ENCODE measurements around the gene RBFA.

- no peak for TF ChIP-seq POLR2A (IDR thresholded peaks at IDR 0.05)
- TF ChIP-seq CTCF (IDR thresholded peaks at IDR 0.05), result no peak
Measured at GRCh38 chr18:79985172-79985571, 49.1 kb upstream of the RBFA start.
